ENCODE results near the gene COX20. TPM values are rescaled to one million over a fixed set of nuclear protein-coding genes. Genes with fewer than 3 reads are reported as not detected.
A peak's percentile ranks its signal among the peaks of the same experiment; 100 is the strongest.

COX20 gene
- total and polyA plus RNA-seq, 2 of the 8 experiments (the other 6 are each of a cell fraction or from before 2014, with no cell fraction given): 17.5 to 28.8 TPM

GRCh38 chr1:244833734-244834542 lies 1.5 kb upstream of the COX20 start:
- no peak overlapping the region for H2BK15ac ChIP-seq (ENCODE audit: low read length)
- H3K4me2 ChIP-seq (ENCODE audit: insufficient read depth in 1 of 2, low read depth in 2 of 2, low read length in 2 of 2): peak overlapping the region; percentile 82 to 98
- POLR2A ChIA-PET (ENCODE audit: partially characterized antibody): interaction anchor here (0.6 to 18.5 kb wide), 22 partner anchors 8 to 348 kb away, joined by 3 to 677 read pairs (median 4); partner anchors contain the start of genes DESI2 and HNRNPU
- peak overlapping the region in 3 of 4 experiments; percentile 89 to 97 (median 95); a peak in 5 of 7 replicates for H3K9ac ChIP-seq (replicated peaks in 1 of 4; ENCODE audit: extremely low read depth in 1 of 4, low read depth in 3 of 4, low read length in 3 of 4)
- H3K56ac ChIP-seq (replicated peaks; ENCODE audit: insufficient read length, low read depth, low read length): peak overlapping the region; percentile 98
- H2AFZ ChIP-seq (ENCODE audit: low read length): no peak overlapping the region
- H3K23me2 ChIP-seq (ENCODE audit: low read depth, low read length): peaks cover 6% of the 10 kb centered on the region
- H3K4me1 ChIP-seq (replicated peaks in 1 of 4; ENCODE audit: control insufficient read depth in 3 of 4, insufficient read depth in 4 of 4, low read length in 3 of 4): peaks cover 0 to 3% (median under 1%) of the 10 kb centered on the region in 4 experiments; a peak in 4 of 7 replicates
- H2BK120ac ChIP-seq (replicated peaks; ENCODE audit: low read depth, low read length): peak overlapping the region; percentile 99
- H4K91ac ChIP-seq (replicated peaks; ENCODE audit: insufficient read length, low read length): peak overlapping the region; percentile 100
- H3K79me2 ChIP-seq (ENCODE audit: control insufficient read depth in 1 of 2, insufficient read depth in 2 of 2, low read length in 2 of 2): peaks cover 0 to 29% of the 10 kb centered on the region in 2 experiments; a peak in 3 of 4 replicates
- H3K4ac ChIP-seq (replicated peaks; ENCODE audit: insufficient read length, low read depth, low read length): peak overlapping the region; percentile 65
- peak overlapping the region; percentile 7 to 87 (median 72); a peak in 6 of 8 replicates for H3K4me3 ChIP-seq (ENCODE audit: extremely low read depth in 1 of 4, insufficient read depth in 2 of 4, low read depth in 3 of 4, low read length in 4 of 4)
- H4K20me1 ChIP-seq (replicated peaks in 1 of 2; ENCODE audit: control insufficient read depth in 1 of 2, insufficient read depth in 2 of 2, low read length in 2 of 2): peaks cover 0 to 3% of the 10 kb centered on the region in 2 experiments
- no peak overlapping the region for H2BK20ac ChIP-seq (ENCODE audit: low read length)
- no peak overlapping the region for H3K14ac ChIP-seq (ENCODE audit: insufficient read length)
- H2AK5ac ChIP-seq (ENCODE audit: low read depth, low read length): peak overlapping the region; percentile 61; the same call in 1 of the 2 replicates
- WGBS, 2 experiments (ENCODE audit: extremely low coverage in 1 of 2, insufficient coverage in 1 of 2, insufficient read length in 1 of 2, insufficient replicate concordance in 2 of 2, low coverage in 1 of 2, low lambda C conversion rate in 2 of 2, missing lambda C conversion rate in 1 of 2): 24% methylated on average over 25 of the region's 32 CpGs; no CpG with 5 or more reads in 1 of the 2 experiments
- H2BK5ac ChIP-seq (ENCODE audit: low read depth, low read length): peak overlapping the region; percentile 99
- H3K27me3 ChIP-seq (replicated peaks in 1 of 4; ENCODE audit: control insufficient read depth in 3 of 4, extremely low read depth in 1 of 4, insufficient read depth in 3 of 4, low read length in 3 of 4): no peaks in the 10 kb centered on the region
- peak overlapping the region; percentile 97 for H3K18ac ChIP-seq (ENCODE audit: extremely low read depth, low read length)
- CTCF ChIA-PET (ENCODE audit: partially characterized antibody): interaction anchor here (1.1 to 1.5 kb wide), 3 partner anchors 10 to 33 kb away, joined by 3 to 10 read pairs (median 5); no protein-coding TSS in a partner anchor
- H3K23ac ChIP-seq (ENCODE audit: insufficient read length): no peak overlapping the region
- FAIRE-seq (no peak), DNase-seq (ENCODE audit: low read depth in 1 of 2, low spot score in 2 of 2) (peak in 1 of 2 experiments; percentile 71)
- peak overlapping the region; percentile 99 for H4K5ac ChIP-seq (ENCODE audit: insufficient read length, low read depth, low read length)
- peaks cover 0 to 3% (median 0%) of the 10 kb centered on the region in 4 experiments; a peak in 1 of 8 replicates for H3K36me3 ChIP-seq (ENCODE audit: control insufficient read depth in 2 of 4, insufficient read depth in 4 of 4, low read length in 3 of 4)
- H3K9me3 ChIP-seq (ENCODE audit: insufficient read depth in 2 of 2, low read depth in 1 of 2, low read length in 1 of 2): no peaks in the 10 kb centered on the region
- peak overlapping the region; percentile 90; the same call in 1 of the 2 replicates for H4K8ac ChIP-seq (ENCODE audit: extremely low read depth, insufficient read depth, low read length)
- H3K27ac ChIP-seq (ENCODE audit: low read depth, low read length): peak overlapping the region; percentile 100
- H3K79me1 ChIP-seq (ENCODE audit: low read depth, low read length): no peaks in the 10 kb centered on the region; the same call in 1 of the 2 replicates
- H2BK12ac ChIP-seq (ENCODE audit: low read depth, low read length): peak overlapping the region; percentile 97; the same call in 1 of the 2 replicates
- TF ChIP-seq CHD1 (IDR thresholded peaks at IDR 0.05; ENCODE audit: low read depth, low read length): no peak
- TF ChIP-seq ASH2L (IDR thresholded peaks at IDR 0.05; ENCODE audit: low read length): peak; percentile 26
- TF ChIP-seq CBX5 (IDR thresholded peaks at IDR 0.05; ENCODE audit: low read depth, low read length): no peak
- TF ChIP-seq ZNF274 (IDR thresholded peaks at IDR 0.05; ENCODE audit: borderline replicate concordance, extremely low read depth, low read length): no peak
- no peak for TF ChIP-seq RXRA (IDR thresholded peaks at IDR 0.05; ENCODE audit: insufficient read depth, low read depth, low read length)
- peak in 1 of 3 experiments; percentile 8; a peak in 1 of 4 replicates for TF ChIP-seq CTCF (IDR thresholded peaks at IDR 0.05; ENCODE audit: control extremely low read depth in 1 of 3, insufficient read depth in 1 of 3, low read depth in 1 of 3, low read length in 3 of 3)
- no peak for TF ChIP-seq NRF1 (IDR thresholded peaks at IDR 0.05; ENCODE audit: low read depth, low read length)

Measured in H1 (cell line).